K562 (cell line): ENCODE data around the gene CDH16. TPM values are rescaled to one million over a fixed set of nuclear protein-coding genes. Genes with fewer than 3 reads are reported as not detected.

Experiments used
- CHCHD3 ChIP-seq: fragments of 250-450 bp; sonication (Bioruptor Pico); IDR thresholded peaks from 2 replicates; pipeline ENCODE4 v2.1.2; 2022; ENCODE audit warnings: mild to moderate bottlenecking
- LCOR ChIP-seq: sonication (generic); formaldehyde crosslinking; IDR thresholded peaks from 2 replicates; pipeline ENCODE4 v1.8.0; 2022; ENCODE audit warnings: mild to moderate bottlenecking, missing genetic modification reagents
- RREB1 ChIP-seq: fragments of 250-450 bp; sonication (Bioruptor Pico); IDR thresholded peaks from 2 replicates; pipeline ENCODE4 v1.4.0; 2020
- polyA plus RNA-seq, 8 experiments: library from polyadenylated mRNA; depleted of rRNA in 4 of 8; stranded (reverse) in 5 of 8; unstranded in 3 of 8; fragments of >200 nt; fragmentation: Nextera tagmentation in 2 of 8; fragmentation: Illumina TruSeq in 1 of 8; extraction: Ambion mirVana in 2 of 8; extraction: Trizol in 1 of 8; gene quantifications; 2 replicates each; pipeline versions ENCODE4 v1.2.1 to v1.2.3, GENCODE V29; 2011 to 2014; ENCODE audit warnings: inconsistent platforms in 1 of 8, missing spikeins in 1 of 8
- total RNA-seq, 7 experiments: library from RNA; depleted of rRNA in 6 of 7; stranded (reverse); fragments of >200 nt in 6 of 7; fragmentation: Illumina TruSeq in 2 of 7; extraction: Trizol in 2 of 7; gene quantifications; 2 replicates each; pipeline versions ENCODE4 v1.2.1 to v1.2.3, GENCODE V29; 2011 to 2021; ENCODE audit warnings: low replicate concordance in 1 of 7

Gene CDH16
- total and polyA plus RNA-seq, 9 of the 15 experiments (the other 6 are each of a cell fraction or from before 2014, with no cell fraction given), result not detected

- TF ChIP-seq RREB1 (CRISPR knock-in tag), result no peak
- TF ChIP-seq LCOR, result no peak
- TF ChIP-seq CHCHD3 (CRISPR knock-in tag), result no peak
These were observed 7.7 kb upstream of the CDH16 start (continued) for GRCh38 chr16:66926171-66926947.
